Skeletal muscle satellite cell (primary cell): Measurements from ENCODE around the gene RHOV.

ENCODE experiments used
- H3K27me3 ChIP-seq: 2 replicates; pipeline ENCODE4 v1.7.0; 2013; ENCODE audit warnings: low read length; ENCODE audit not compliant: control insufficient read depth, insufficient read depth
- H3K36me3 ChIP-seq: 2 replicates; pipeline ENCODE4 v1.7.0; 2013; ENCODE audit warnings: mild to moderate bottlenecking, control low read depth, low read length; ENCODE audit not compliant: insufficient read depth
- H3K4me1 ChIP-seq: 2 replicates; pipeline ENCODE4 v1.7.0; 2013; ENCODE audit warnings: low read length; ENCODE audit not compliant: control insufficient read depth, insufficient read depth
- H3K4me2 ChIP-seq: 2 replicates; pipeline ENCODE4 v1.7.0; 2013; ENCODE audit warnings: mild to moderate bottlenecking, low read length
- H3K4me3 ChIP-seq: 2 replicates; pipeline ENCODE4 v1.7.0; 2013; ENCODE audit warnings: low read length
- H3K9ac ChIP-seq: 2 replicates; pipeline ENCODE4 v1.7.0; 2013; ENCODE audit warnings: mild to moderate bottlenecking, low read depth, low read length, moderate library complexity
- H3K9me3 ChIP-seq: replicated peaks from 2 replicates; pipeline ENCODE4 v1.7.0; 2013; ENCODE audit warnings: mild to moderate bottlenecking, control low read depth, low read length

RHOV gene

DNA sequence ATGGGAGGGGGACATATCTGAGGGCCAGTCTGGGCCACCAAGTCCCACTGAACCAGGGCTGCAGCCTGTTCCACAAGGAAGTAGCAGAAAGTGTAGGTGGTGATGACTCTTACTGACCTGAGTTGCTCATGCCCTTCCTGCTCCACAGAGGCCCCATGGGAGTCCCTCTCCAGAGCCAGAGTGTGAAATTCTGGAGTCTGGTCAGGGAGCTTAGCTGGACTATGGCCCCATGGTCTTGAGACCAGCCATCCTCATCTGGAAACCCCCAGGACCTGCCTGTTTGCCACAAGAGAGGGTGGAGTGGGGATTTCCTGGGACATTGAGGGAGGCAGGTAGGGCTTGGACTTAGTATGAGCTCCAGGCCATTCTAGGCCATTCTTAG is 27.2 kb downstream of the RHOV start:
- Histone ChIP-seq H3K4me1 (peaks cover 12% of the 10 kb centered on the region), H3K9ac (no peak overlapping the region), H3K36me3 (no peaks in the 10 kb centered on the region), H3K4me2 (no peak overlapping the region), H3K27me3 (peaks cover 47% of the 10 kb centered on the region), H3K4me3 (no peak overlapping the region), H3K9me3 (no peaks in the 10 kb centered on the region)

GRCh38 chr15:40845511-40846284 is 28.3 kb downstream of the RHOV start:
- peaks cover 12% of the 10 kb centered on the region for H3K4me1 ChIP-seq
- no peak overlapping the region for H3K4me2 ChIP-seq
- no peaks in the 10 kb centered on the region for H3K9me3 ChIP-seq
- H3K27me3 ChIP-seq, result peaks cover 55% of the 10 kb centered on the region
- H3K36me3 ChIP-seq, result no peaks in the 10 kb centered on the region
- no peak overlapping the region for H3K4me3 ChIP-seq
- no peak overlapping the region for H3K9ac ChIP-seq

- no peaks in the 10 kb centered on the region for H3K9me3 ChIP-seq
- H3K4me2 ChIP-seq, result peak overlapping the region; percentile 82
- H3K9ac ChIP-seq, result no peak overlapping the region
- no peaks in the 10 kb centered on the region for H3K36me3 ChIP-seq
- peaks cover 12% of the 10 kb centered on the region for H3K4me1 ChIP-seq
- peak overlapping the region; percentile 52 for H3K4me3 ChIP-seq
- H3K27me3 ChIP-seq, result peaks cover 52% of the 10 kb centered on the region
Measured at GRCh38 chr15:40845036-40845435, 29.0 kb downstream of the RHOV start.

DNA sequence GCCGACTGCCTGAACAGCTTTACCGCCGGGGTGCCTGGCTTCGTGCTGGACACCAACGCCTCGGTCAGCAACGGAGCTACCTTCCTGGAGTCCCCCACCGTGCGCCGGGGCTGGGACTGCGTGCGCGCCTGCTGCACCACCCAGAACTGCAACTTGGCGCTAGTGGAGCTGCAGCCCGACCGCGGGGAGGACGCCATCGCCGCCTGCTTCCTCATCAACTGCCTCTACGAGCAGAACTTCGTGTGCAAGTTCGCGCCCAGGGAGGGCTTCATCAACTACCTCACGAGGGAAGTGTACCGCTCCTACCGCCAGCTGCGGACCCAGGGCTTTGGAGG is 29.4 kb downstream of the RHOV start:
- Histone ChIP-seq H3K9ac (no peak overlapping the region), H3K4me3 (peak overlapping the region; percentile 52), H3K4me2 (peak overlapping the region; percentile 82), H3K4me1 (peaks cover 12% of the 10 kb centered on the region), H3K36me3 (no peaks in the 10 kb centered on the region), H3K27me3 (peaks cover 52% of the 10 kb centered on the region), H3K9me3 (no peaks in the 10 kb centered on the region)

GRCh38 chr15:40843885-40844695 is 29.9 kb downstream of the RHOV start, which contains the start of gene SPINT1:
Gene SPINT1 (plus strand): TSS chr15:40844048. CDS start chr15:40844555, 507 bp downstream.
- Histone ChIP-seq H3K36me3 (no peaks in the 10 kb centered on the region), H3K4me2 (peak within 1 kb of the TSS; percentile 82), H3K9me3 (no peaks in the 10 kb centered on the region), H3K9ac (no peak within 1 kb of the TSS), H3K27me3 (peaks cover 52% of the 10 kb centered on the region), H3K4me1 (peaks cover 12% of the 10 kb centered on the region), H3K4me3 (peak within 1 kb of the TSS; percentile 52)

DNA sequence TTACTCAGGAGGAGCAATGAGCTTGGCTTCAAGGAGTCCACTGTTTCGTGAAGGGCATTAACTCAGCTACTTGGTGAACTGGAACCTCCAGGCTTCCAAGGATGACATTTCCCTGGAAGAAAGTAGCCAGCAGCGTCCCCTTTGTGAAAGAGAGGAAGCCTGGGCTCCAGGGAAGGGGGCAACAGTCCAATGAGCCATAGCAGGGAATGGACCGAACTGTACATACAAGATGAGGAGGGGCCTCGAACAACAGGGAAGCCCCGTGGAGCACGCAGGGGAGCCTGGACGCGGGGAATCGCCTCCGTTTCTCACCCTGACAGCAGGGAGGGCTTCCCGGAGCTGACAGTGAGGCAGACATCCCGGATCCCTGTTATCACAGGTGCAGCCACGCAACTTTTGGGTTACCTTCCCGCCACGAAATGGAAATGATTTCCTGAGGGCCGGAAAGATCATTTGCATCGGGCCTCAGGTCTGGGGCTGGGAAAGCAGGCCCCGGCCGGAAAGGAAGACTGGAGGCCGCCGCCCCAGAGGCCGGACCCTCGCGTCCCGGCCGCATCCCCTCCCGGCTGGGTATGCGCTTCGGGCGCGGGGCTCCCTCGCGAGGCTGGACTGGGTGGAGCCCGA is 30.7 kb downstream of the RHOV start:
- no peak overlapping the region for H3K9ac ChIP-seq

GRCh38 chr15:40841741-40842140 is 32.3 kb downstream of the RHOV start:
- Histone ChIP-seq H3K36me3 (no peaks in the 10 kb centered on the region), H3K9ac (no peak overlapping the region), H3K27me3 (peaks cover 46% of the 10 kb centered on the region), H3K4me1 (peaks cover 12% of the 10 kb centered on the region), H3K4me3 (no peak overlapping the region), H3K9me3 (no peaks in the 10 kb centered on the region), H3K4me2 (no peak overlapping the region)

More for the DNA sequence above, 30.7 kb downstream of the RHOV start:
- Histone ChIP-seq H3K4me3 (no peak overlapping the region), H3K4me2 (peak overlapping the region; percentile 82), H3K27me3 (peaks cover 52% of the 10 kb centered on the region), H3K4me1 (peaks cover 12% of the 10 kb centered on the region), H3K9me3 (no peaks in the 10 kb centered on the region), H3K36me3 (no peaks in the 10 kb centered on the region)

- H3K36me3 ChIP-seq, result no peaks in the 10 kb centered on the region
- no peak overlapping the region for H3K4me2 ChIP-seq
- no peak overlapping the region for H3K9ac ChIP-seq
- no peak overlapping the region for H3K4me3 ChIP-seq
- no peaks in the 10 kb centered on the region for H3K9me3 ChIP-seq
- H3K4me1 ChIP-seq, result no peaks in the 10 kb centered on the region
- H3K27me3 ChIP-seq, result peaks cover 25% of the 10 kb centered on the region
Measured at GRCh38 chr15:40838756-40839155, 35.3 kb downstream of the RHOV start.

- Histone ChIP-seq H3K36me3 (no peaks in the 10 kb centered on the region), H3K27me3 (peaks cover 2% of the 10 kb centered on the region), H3K4me3 (no peak overlapping the region), H3K4me1 (no peaks in the 10 kb centered on the region), H3K9ac (no peak overlapping the region), H3K4me2 (no peak overlapping the region), H3K9me3 (no peaks in the 10 kb centered on the region)
Measured at GRCh38 chr15:40836020-40836419, 38.0 kb downstream of the RHOV start.

DNA sequence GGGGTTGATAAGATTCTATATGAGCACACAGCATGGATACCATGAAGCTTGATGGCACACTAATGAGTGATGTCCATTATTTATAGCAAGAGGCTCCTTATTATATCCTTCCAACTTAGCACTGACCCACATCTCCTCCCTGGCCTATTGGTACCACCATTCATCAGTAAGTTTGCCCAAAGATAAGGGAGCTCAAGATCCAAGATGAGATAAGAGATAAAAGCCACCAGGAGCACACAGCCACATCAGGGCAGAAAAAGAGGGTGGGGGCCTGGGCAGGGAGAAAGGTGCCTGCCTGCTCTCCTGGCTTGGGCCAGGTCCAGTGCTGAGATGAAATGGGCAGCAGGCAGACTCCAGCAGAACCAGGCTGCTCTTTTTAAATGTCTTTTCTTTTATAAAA is 41.1 kb downstream of the RHOV start:
- H3K4me3 ChIP-seq, result no peak overlapping the region
- H3K9me3 ChIP-seq, result no peaks in the 10 kb centered on the region
- no peak overlapping the region for H3K9ac ChIP-seq
- no peaks in the 10 kb centered on the region for H3K4me1 ChIP-seq
- H3K36me3 ChIP-seq, result no peaks in the 10 kb centered on the region
- H3K4me2 ChIP-seq, result no peak overlapping the region
- peaks cover 13% of the 10 kb centered on the region for H3K27me3 ChIP-seq

DNA sequence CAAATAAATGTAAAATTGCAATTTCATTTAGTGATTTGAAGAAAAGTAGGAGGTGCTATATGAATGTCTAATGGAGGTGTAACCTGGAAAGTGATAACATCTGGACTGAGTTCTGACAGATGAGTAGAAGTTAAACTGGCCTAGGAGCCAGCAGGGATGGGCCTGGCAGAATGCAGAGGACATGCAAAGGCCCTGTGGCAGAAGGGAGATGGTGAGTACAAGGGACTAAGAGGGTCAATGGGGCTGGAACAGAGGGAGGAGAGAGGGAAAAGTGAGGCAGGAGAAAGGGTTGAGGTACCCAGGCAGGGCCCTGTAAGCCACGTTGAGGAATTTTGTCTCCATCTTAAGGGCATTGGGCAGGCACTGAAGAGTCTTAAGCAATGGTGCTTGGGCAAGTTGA is 42.2 kb downstream of the RHOV start:
- Histone ChIP-seq H3K4me1 (no peaks in the 10 kb centered on the region), H3K9me3 (no peaks in the 10 kb centered on the region), H3K4me2 (no peak overlapping the region), H3K27me3 (peaks cover 17% of the 10 kb centered on the region), H3K36me3 (no peaks in the 10 kb centered on the region), H3K4me3 (no peak overlapping the region), H3K9ac (no peak overlapping the region)
